K562 (cell line): ENCODE measurements around the gene GSX2. TPM values are rescaled to one million over a fixed set of nuclear protein-coding genes. Genes with fewer than 3 reads are reported as not detected.

ENCODE experiments used
- ATAC-seq: fragments of 200-7000 bp; cut with Tn5 transposase; 3 replicates; pipeline ENCODE4 v1.9.1; 2020; ENCODE audit warnings: moderate library complexity
- BruUV-seq: library from RNA; stranded (reverse); fragments of 400-500 nt; replicated peaks from 2 replicates; lab custom pipeline; 2021; lab: Mats Ljungman, UMichigan
- CTCF ChIA-PET: fragments of 300-600 bp; formaldehyde crosslinking; extraction: SDS; loops from one replicate; lab custom pipeline; 2021; ENCODE audit warnings: low intra/inter-chr PET ratio; lab: Yijun Ruan, JAX
- POLR2A ChIA-PET: fragments of 300-600, 350-650 bp; sonication (Branson Sonifier 250); formaldehyde crosslinking; extraction: SDS; loops from one replicate; lab custom pipeline; 2021; ENCODE audit warnings: antibody characterized with exemption, inconsistent platforms; lab: Yijun Ruan, JAX
- DNase-seq, 4 experiments: peaks; one replicate each; pipeline versions ENCODE4 v3.0.0 to v3.0.0-alpha.2; 2011 to 2018; ENCODE audit warnings: low spot score in 3 of 4, mixed read lengths in 3 of 4; ENCODE audit errors: extremely low read depth in 1 of 4
- FAIRE-seq: peaks from 2 replicates; lab custom pipeline; 2011; peaks lifted over from hg19 to GRCh38; lab: Jason Lieb, UNC
- H2AFZ ChIP-seq: 2 replicates; pipeline ENCODE4 v1.6.0; 2011; ENCODE audit warnings: low read depth, low read length, control low read depth, inconsistent platforms
- H3K27ac ChIP-seq: fragments of 200-600 bp; 3 replicates; pipeline ENCODE4 v1.8.0; 2011; ENCODE audit warnings: low read depth, mild to moderate bottlenecking, control low read depth, inconsistent platforms, low read length, moderate library complexity, mixed read lengths; ENCODE audit errors: extremely low read depth
- H3K27me3 ChIP-seq, 2 experiments: fragments of 300-600 bp in 1 of 2; 2 replicates in 1 of 2; 3 replicates in 1 of 2; pipeline versions ENCODE4 v1.6.0 to v1.8.0; 2011; ENCODE audit warnings: inconsistent platforms in 2 of 2, low read length in 2 of 2, mild to moderate bottlenecking in 1 of 2, mixed read lengths in 1 of 2, moderate library complexity in 1 of 2; ENCODE audit not compliant: control insufficient read depth in 2 of 2, insufficient read depth in 2 of 2
- H3K36me3 ChIP-seq: fragments of 300-600 bp; 3 replicates; pipeline ENCODE4 v1.8.0; 2011; ENCODE audit warnings: mild to moderate bottlenecking, low read length, inconsistent platforms; ENCODE audit not compliant: control insufficient read depth, insufficient read depth
- H3K4me1 ChIP-seq, 2 experiments: fragments of 200-600 bp in 1 of 2; replicated peaks in 1 of 2; 2 replicates in 1 of 2; 3 replicates in 1 of 2; pipeline versions ENCODE4 v1.5.1 to v1.8.0; 2011; ENCODE audit warnings: inconsistent platforms in 2 of 2, low read length in 2 of 2, mild to moderate bottlenecking in 1 of 2, mixed read lengths in 1 of 2, moderate library complexity in 1 of 2; ENCODE audit not compliant: control insufficient read depth in 2 of 2, insufficient read depth in 2 of 2
- H3K4me2 ChIP-seq: 2 replicates; pipeline ENCODE4 v1.6.1; 2011; ENCODE audit warnings: low read length, control low read depth, inconsistent platforms, mixed read lengths; ENCODE audit not compliant: insufficient read depth
- H3K4me3 ChIP-seq: fragments of 200-600 bp; sonication (generic), shearing (Covaris generic); 2 replicates; pipeline ENCODE4 v1.5.1; 2016; ENCODE audit warnings: control low read depth, inconsistent platforms
- H3K79me2 ChIP-seq: fragments of 200-600 bp; 3 replicates; pipeline ENCODE4 v1.8.0; 2011; ENCODE audit warnings: low read length, inconsistent platforms; ENCODE audit not compliant: control insufficient read depth, insufficient read depth
- H3K9ac ChIP-seq, 2 experiments: 2 replicates each; pipeline versions ENCODE4 v1.6.0 to v1.6.1; 2011; ENCODE audit warnings: low read depth in 2 of 2, low read length in 2 of 2, control low read depth in 1 of 2, inconsistent platforms in 1 of 2, mild to moderate bottlenecking in 1 of 2, mixed read lengths in 1 of 2; ENCODE audit not compliant: insufficient read depth in 1 of 2
- H3K9me1 ChIP-seq: one replicate; pipeline ENCODE4 v1.6.0; 2011; ENCODE audit warnings: inconsistent platforms, mild to moderate bottlenecking, low read length, moderate library complexity; ENCODE audit not compliant: control insufficient read depth, insufficient read depth
- H3K9me3 ChIP-seq: replicated peaks from 2 replicates; pipeline ENCODE4 v1.5.1; 2011; ENCODE audit warnings: low read depth, low read length, inconsistent platforms; ENCODE audit not compliant: control insufficient read depth, insufficient read depth
- H4K20me1 ChIP-seq: replicated peaks from 2 replicates; pipeline ENCODE4 v1.6.1; 2011; ENCODE audit warnings: low read length, inconsistent platforms, mixed read lengths; ENCODE audit not compliant: control insufficient read depth, insufficient read depth
- DEAF1 ChIP-seq: fragments of 450-650 bp; formaldehyde crosslinking; IDR thresholded peaks from 2 replicates; pipeline ENCODE4 v1.4.0; 2020; ENCODE audit warnings: mild to moderate bottlenecking, moderate library complexity
- HNRNPL ChIP-seq: fragments of 200-400 bp; formaldehyde crosslinking; IDR thresholded peaks from 2 replicates; pipeline ENCODE4 v1.6.1; 2017; ENCODE audit warnings: low read depth, mild to moderate bottlenecking, low read length
- MAX ChIP-seq: sonication (generic); formaldehyde crosslinking; IDR thresholded peaks from 2 replicates; pipeline ENCODE4 v1.9.0; 2022; ENCODE audit warnings: mild to moderate bottlenecking, missing genetic modification reagents
- STAT6 ChIP-seq: sonication (generic); formaldehyde crosslinking; IDR thresholded peaks from 2 replicates; pipeline ENCODE4 v1.8.1; 2023; ENCODE audit warnings: mild to moderate bottlenecking, missing genetic modification reagents
- ZNF212 ChIP-seq: fragments of 450-650 bp; formaldehyde crosslinking; IDR thresholded peaks from 2 replicates; pipeline ENCODE4 v1.4.0; 2020; ENCODE audit warnings: mild to moderate bottlenecking
- ZNF384 ChIP-seq: IDR thresholded peaks from 2 replicates; pipeline ENCODE4 v1.6.1; 2012; ENCODE audit warnings: low read depth, low read length, improper control_type of control experiment
- WGBS: fragments of 100-300 bp; shearing (Covaris generic); methylation state at CpG from one replicate; pipeline ENCODE4 v1.1.6; 2016; ENCODE audit warnings: low coverage, mixed read lengths; ENCODE audit not compliant: insufficient coverage; ENCODE audit errors: missing lambda C conversion rate; 5-methylcytosine and 5-hydroxymethylcytosine counted together
- in situ Hi-C: fragments of 300-500 bp; cut with MboI; formaldehyde crosslinking; loops from 4 replicates; pipeline ENCODE4 v1.15.0; 2018; ENCODE audit warnings: inconsistent platforms, mixed read lengths
- intact Hi-C: fragments of 100-400 bp; cut with micrococcal nuclease; formaldehyde crosslinking; loops from 2 replicates; pipeline ENCODE4 v1.14.2; 2022
- polyA plus RNA-seq, 8 experiments: library from polyadenylated mRNA; depleted of rRNA in 4 of 8; stranded (reverse) in 5 of 8; unstranded in 3 of 8; fragments of >200 nt; fragmentation: Nextera tagmentation in 2 of 8; fragmentation: Illumina TruSeq in 1 of 8; extraction: Ambion mirVana in 2 of 8; extraction: Trizol in 1 of 8; gene quantifications; 2 replicates each; pipeline versions ENCODE4 v1.2.1 to v1.2.3, GENCODE V29; 2011 to 2014; ENCODE audit warnings: inconsistent platforms in 1 of 8, missing spikeins in 1 of 8
- total RNA-seq, 7 experiments: library from RNA; depleted of rRNA in 6 of 7; stranded (reverse); fragments of >200 nt in 6 of 7; fragmentation: Illumina TruSeq in 2 of 7; extraction: Trizol in 2 of 7; gene quantifications; 2 replicates each; pipeline versions ENCODE4 v1.2.1 to v1.2.3, GENCODE V29; 2011 to 2021; ENCODE audit warnings: low replicate concordance in 1 of 7

Gene GSX2
- total and polyA plus RNA-seq, 9 of the 15 experiments (the other 6 are each of a cell fraction or from before 2014, with no cell fraction given): not detected

GRCh38 chr4:54089875-54090274, 10.1 kb upstream of the GSX2 start:
- WGBS: 14% methylated on average over 1 of the region's 1 CpG
- ChIA-PET POLR2A (no interaction called here), CTCF (no interaction called here)
- ATAC-seq (no peak), FAIRE-seq (no peak), DNase-seq (no peak)
- no peak overlapping the region for H3K9ac ChIP-seq
- H3K27me3 ChIP-seq: peaks cover 34 to 46% of the 10 kb centered on the region in 2 experiments
- no peaks in the 10 kb centered on the region; the same call in none of the 2 replicates for H3K9me3 ChIP-seq
- no peaks in the 10 kb centered on the region for H3K79me2 ChIP-seq
- no peak overlapping the region for H3K4me2 ChIP-seq
- H3K36me3 ChIP-seq: no peaks in the 10 kb centered on the region
- TF ChIP-seq ZNF212 (CRISPR knock-in tag): no peak
- TF ChIP-seq MAX (CRISPR knock-in tag): no peak
- TF ChIP-seq DEAF1: no peak
- no peak for TF ChIP-seq STAT6 (CRISPR knock-in tag)
- no peak for TF ChIP-seq HNRNPL
- TF ChIP-seq ZNF384: no peak
- H3K4me3 ChIP-seq: no peak overlapping the region
- no peaks in the 10 kb centered on the region for H3K9me1 ChIP-seq
- H4K20me1 ChIP-seq: no peaks in the 10 kb centered on the region
- BruUV-seq: no TSS peak
- intact Hi-C loops: no loop called here
- H3K4me1 ChIP-seq: peaks cover 0 to 12% of the 10 kb centered on the region in 2 experiments; a peak in 2 of 5 replicates
- in situ Hi-C loops: no loop called here
- H3K27ac ChIP-seq: no peak overlapping the region
- no peak overlapping the region for H2AFZ ChIP-seq
